Activated CD4-positive, alpha-beta T cell treated with anti-CD3 and anti-CD28 coated beads, Interleukin-2, amount 50 U/mL, for 24 hours (primary cell): ENCODE data around the gene RALGAPA2.

Source experiments
- DNase-seq, 2 donors: peaks; one replicate each; pipeline ENCODE4 v3.0.0-alpha.2; 2020; ENCODE audit warnings: low read depth in 1 of 2, low spot score in 1 of 2

Gene RALGAPA2

DNA sequence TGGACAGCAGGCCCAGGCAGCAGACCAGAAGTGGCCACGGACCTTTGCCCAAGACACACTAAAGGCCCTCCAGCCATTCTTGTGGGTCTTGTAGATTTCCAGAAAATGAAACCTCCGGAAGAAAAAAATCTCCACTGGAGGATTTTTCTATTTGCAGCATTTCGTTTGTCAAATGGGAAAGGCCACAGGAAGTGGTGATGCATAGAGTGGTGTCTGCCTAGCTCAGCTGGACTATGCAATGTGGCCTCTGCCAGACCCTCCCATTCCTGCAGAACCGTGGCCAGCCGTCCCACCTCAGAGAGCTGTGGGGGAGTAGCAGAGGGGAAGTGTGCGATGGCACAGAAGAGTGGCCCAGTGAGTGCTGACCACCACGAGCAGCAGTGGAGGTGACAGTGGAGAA is 368.5 kb downstream of the RALGAPA2 start:
- DNase-seq = no peak
